Activated CD8-positive, alpha-beta T cell treated with anti-CD3 and anti-CD28 coated beads, Interleukin-2, amount 10 ng/mL, durations not matched to agents 7 days and 5 days (primary cell): ENCODE results near the gene CCDC12. TPM values are rescaled to one million over a fixed set of nuclear protein-coding genes. Genes with fewer than 3 reads are reported as not detected.

ENCODE experiments used
- ATAC-seq: fragments of 150-1000 bp; cut with Tn5 transposase; one replicate; pipeline ENCODE4 v1.10.0; 2021; ENCODE audit warnings: moderate library complexity
- CTCF ChIA-PET: fragments of 350-600 bp; sonication (Branson Sonifier 250); formaldehyde crosslinking; loops from one replicate; lab custom pipeline; 2021; ENCODE audit warnings: antibody characterized with exemption; lab: Charles Lee
- POLR2A ChIA-PET: fragments of 350-600 bp; sonication (Branson Sonifier 250); formaldehyde crosslinking; loops from one replicate; lab custom pipeline; 2021; ENCODE audit warnings: antibody characterized with exemption; lab: Charles Lee
- DNase-seq: peaks from one replicate; pipeline ENCODE4 v3.0.0-alpha.2; 2020
- H3K27ac Mint-ChIP-seq: one replicate; pipeline ENCODE4 v1.8.0; 2021; ENCODE audit warnings: mild to moderate bottlenecking, mixed read lengths
- H3K27me3 Mint-ChIP-seq: one replicate; pipeline ENCODE4 v1.8.0; 2021; ENCODE audit warnings: low read depth, mixed read lengths
- H3K36me3 Mint-ChIP-seq: one replicate; pipeline ENCODE4 v1.8.0; 2021; ENCODE audit warnings: low read depth, mixed read lengths
- H3K4me1 Mint-ChIP-seq: one replicate; pipeline ENCODE4 v1.8.0; 2021; ENCODE audit warnings: low read depth, mixed read lengths
- H3K4me3 Mint-ChIP-seq: one replicate; pipeline ENCODE4 v1.8.0; 2021; ENCODE audit warnings: mild to moderate bottlenecking, mixed read lengths
- H3K9me3 Mint-ChIP-seq: one replicate; pipeline ENCODE4 v1.8.0; 2022; ENCODE audit warnings: mixed read lengths; ENCODE audit not compliant: insufficient read depth
- total RNA-seq, 2 experiments: library from RNA; stranded (reverse); gene quantifications; one replicate each; pipeline ENCODE4 v1.2.3, GENCODE V29; 2021

The CCDC12 gene
- total RNA-seq, 2 experiments from 2014 or later, result 59.4 to 62.2 TPM

DNA sequence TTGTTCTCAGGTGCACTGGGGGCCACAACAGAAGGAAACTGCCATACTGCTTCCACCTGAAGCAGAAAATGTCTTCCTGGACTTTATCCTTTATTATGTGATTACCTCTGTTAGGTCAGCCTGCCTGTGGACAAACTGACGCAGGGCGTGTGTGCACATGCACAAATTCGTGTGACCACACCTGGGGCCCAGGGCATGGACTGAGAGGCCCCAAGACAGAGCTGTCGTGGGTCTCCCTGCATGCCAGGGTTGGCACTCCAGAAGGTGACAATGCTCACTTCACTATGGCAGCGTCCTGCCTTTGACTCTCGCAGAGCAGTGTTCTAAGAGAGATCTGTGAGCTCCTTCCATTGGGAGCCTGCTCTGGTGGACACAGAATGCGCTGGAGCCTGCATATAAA lies 34.5 kb downstream of the CCDC12 start:
- ChIA-PET CTCF (no interaction called here), POLR2A (no interaction called here)
- Mint-ChIP-seq H3K4me1 (peaks cover 68% of the 10 kb centered on the region), H3K27me3 (no peaks in the 10 kb centered on the region), H3K27ac (peak overlapping the region; percentile 70), H3K4me3 (no peak overlapping the region), H3K9me3 (no peaks in the 10 kb centered on the region), H3K36me3 (peaks cover 49% of the 10 kb centered on the region)
- ATAC-seq (no peak), DNase-seq (no peak)

DNA sequence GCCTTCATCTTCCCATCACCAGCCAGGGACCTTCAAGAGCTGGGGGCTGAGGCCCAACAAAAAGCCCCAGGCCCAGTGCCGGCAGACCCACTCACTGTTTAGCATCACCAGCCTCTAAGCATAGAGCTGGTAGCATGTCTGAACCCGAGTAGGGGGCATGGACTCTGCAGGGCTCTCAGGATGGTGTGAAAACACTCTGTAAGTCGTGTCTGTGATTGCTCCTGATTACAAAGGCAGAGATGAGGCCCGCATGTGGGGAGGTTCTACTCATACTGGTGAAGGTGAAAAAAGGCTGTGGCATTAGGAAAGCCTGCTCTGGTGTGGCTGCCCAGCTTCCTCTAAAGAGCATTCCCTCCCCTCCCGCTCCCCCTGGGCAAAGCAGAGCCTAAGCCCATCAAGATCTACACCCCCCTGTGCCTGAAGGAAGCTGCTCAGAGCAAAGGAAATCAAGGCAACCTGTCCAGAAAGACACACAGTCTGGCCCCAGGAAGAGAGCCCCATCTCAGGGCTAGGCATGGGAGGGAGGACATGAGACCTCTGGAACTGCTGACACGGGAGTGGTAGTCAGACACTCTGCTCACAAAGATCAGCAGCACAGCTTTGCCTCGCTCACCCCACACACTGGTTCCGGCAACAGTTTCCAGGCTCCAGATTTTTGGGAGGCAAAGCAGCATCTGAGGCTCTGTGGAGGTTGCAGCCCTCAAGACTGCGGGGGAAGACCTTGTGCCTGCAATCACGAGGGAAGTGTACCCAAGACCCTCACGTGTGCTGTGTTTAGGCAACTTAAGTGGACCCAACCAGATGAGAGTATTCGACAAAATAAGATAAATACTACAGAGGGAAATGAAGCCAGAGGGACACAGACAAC lies 36.7 kb downstream of the CCDC12 start:
- Mint-ChIP-seq H3K4me1 (peaks cover 49% of the 10 kb centered on the region), H3K36me3 (peaks cover 43% of the 10 kb centered on the region), H3K27ac (peak overlapping the region; percentile 51)

DNA sequence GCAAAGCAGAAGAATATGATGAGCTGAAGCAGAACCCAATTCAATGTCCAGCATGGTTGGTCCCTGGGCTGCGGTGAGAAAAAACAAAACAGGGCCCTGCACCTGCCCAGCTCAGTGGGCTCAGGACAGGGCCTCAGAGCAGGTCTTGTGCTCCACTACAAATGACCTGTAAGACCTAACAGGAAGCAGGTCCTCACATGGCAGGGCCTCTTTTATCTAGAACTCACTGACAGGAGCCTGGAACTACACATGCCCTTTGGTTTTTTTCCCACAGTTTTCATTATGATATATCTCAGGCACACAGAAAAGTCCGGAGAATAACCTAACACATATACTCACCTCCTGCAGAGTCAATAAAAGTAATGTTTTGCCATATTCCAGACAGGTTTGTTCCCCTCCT lies 38.4 kb downstream of the CCDC12 start:
- H3K4me3 Mint-ChIP-seq, result no peak overlapping the region
- H3K27me3 Mint-ChIP-seq, result no peaks in the 10 kb centered on the region
- CTCF ChIA-PET, result no interaction called here
- H3K4me1 Mint-ChIP-seq, result peaks cover 51% of the 10 kb centered on the region
- peaks cover 47% of the 10 kb centered on the region for H3K36me3 Mint-ChIP-seq
- DNase-seq (no peak), ATAC-seq (no peak)
- POLR2A ChIA-PET, result interaction anchor here (0.7 kb wide), 1 partner anchor 12 kb away, joined by 3 read pairs; no protein-coding TSS in a partner anchor
- peak overlapping the region; percentile 71 for H3K27ac Mint-ChIP-seq
- no peaks in the 10 kb centered on the region for H3K9me3 Mint-ChIP-seq

More for the DNA sequence above, 36.7 kb downstream of the CCDC12 start:
- H3K27me3 Mint-ChIP-seq, result no peaks in the 10 kb centered on the region
- no peak for ATAC-seq
- H3K4me3 Mint-ChIP-seq, result no peak overlapping the region
- ChIA-PET CTCF (interaction anchor here (0.7 kb wide), 1 partner anchor 15 kb away, joined by 3 read pairs; no protein-coding TSS in a partner anchor), POLR2A (no interaction called here)
- no peak for DNase-seq
- no peaks in the 10 kb centered on the region for H3K9me3 Mint-ChIP-seq

DNA sequence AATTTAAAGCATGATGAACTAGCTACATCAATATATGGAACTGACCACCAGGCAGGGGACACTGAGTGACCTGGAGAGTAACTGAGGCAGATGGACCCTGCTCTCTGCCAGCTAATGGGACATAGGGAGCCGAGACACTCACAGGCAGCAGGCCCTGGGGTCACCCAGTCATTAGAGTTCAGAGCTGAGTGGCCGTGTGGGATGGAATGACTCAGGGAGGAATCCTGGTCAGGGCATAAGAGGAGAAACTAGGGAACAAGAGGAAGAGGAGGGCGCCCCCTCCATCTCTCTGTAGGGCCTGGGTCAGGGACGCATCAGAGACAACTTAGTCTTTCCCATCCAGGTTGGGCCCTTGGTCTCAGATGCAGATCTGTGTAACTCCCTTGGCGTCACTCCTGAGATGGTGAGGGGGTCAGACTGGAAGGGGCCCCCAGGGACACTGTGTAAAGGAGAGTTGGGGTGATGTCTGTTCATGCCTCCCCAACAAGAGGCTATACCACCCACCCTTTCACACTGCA lies 39.8 kb downstream of the CCDC12 start:
- Mint-ChIP-seq H3K4me3 (no peak overlapping the region), H3K27ac (no peak overlapping the region), H3K9me3 (no peaks in the 10 kb centered on the region), H3K27me3 (no peaks in the 10 kb centered on the region), H3K36me3 (peaks cover 42% of the 10 kb centered on the region), H3K4me1 (peaks cover 55% of the 10 kb centered on the region)
- ChIA-PET POLR2A (no interaction called here), CTCF (interaction anchor here (1.0 to 1.1 kb wide), 3 partner anchors 10 to 20 kb away, joined by 3 read pairs; no protein-coding TSS in a partner anchor)
- DNase-seq (no peak), ATAC-seq (no peak)

DNA sequence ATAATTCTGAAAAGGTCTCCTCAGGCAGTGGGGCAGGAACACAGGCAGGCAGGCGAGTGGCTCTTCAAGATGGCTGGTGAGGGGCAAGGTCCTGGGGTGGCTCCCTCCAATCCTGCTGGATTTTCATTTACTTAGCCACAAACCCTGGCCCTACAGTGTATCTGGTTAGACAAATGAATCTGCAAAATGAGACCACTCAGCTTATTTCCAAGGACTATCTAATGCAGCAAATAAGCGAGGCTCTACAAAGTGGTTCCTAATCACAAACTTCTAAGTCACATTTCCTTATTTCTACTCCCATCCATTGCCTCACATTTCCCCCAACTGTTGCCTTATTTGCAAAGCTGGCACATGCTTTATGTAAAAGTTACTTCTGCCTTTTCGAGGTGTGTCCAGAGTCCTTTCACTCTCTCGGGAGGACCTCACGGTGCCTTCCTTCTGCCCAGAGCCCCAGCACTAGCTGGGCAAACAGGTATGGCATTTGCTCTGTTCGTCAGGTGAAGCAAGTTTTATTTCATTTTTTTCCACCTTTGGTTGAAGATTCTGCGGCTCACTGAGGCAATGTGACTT lies 40.5 kb downstream of the CCDC12 start:
- Mint-ChIP-seq H3K36me3 (peaks cover 49% of the 10 kb centered on the region), H3K27me3 (no peaks in the 10 kb centered on the region), H3K27ac (peak overlapping the region; percentile 37), H3K9me3 (no peaks in the 10 kb centered on the region), H3K4me3 (no peak overlapping the region), H3K4me1 (peaks cover 60% of the 10 kb centered on the region)
- POLR2A ChIA-PET, result interaction anchor here (0.9 to 1.0 kb wide), 3 partner anchors 8 to 20 kb away, joined by 3 read pairs; no protein-coding TSS in a partner anchor
- CTCF ChIA-PET, result interaction anchor here (1.0 to 1.1 kb wide), 3 partner anchors 11 to 21 kb away, joined by 3 read pairs; no protein-coding TSS in a partner anchor
- DNase-seq, result no peak
- ATAC-seq, result no peak

DNA sequence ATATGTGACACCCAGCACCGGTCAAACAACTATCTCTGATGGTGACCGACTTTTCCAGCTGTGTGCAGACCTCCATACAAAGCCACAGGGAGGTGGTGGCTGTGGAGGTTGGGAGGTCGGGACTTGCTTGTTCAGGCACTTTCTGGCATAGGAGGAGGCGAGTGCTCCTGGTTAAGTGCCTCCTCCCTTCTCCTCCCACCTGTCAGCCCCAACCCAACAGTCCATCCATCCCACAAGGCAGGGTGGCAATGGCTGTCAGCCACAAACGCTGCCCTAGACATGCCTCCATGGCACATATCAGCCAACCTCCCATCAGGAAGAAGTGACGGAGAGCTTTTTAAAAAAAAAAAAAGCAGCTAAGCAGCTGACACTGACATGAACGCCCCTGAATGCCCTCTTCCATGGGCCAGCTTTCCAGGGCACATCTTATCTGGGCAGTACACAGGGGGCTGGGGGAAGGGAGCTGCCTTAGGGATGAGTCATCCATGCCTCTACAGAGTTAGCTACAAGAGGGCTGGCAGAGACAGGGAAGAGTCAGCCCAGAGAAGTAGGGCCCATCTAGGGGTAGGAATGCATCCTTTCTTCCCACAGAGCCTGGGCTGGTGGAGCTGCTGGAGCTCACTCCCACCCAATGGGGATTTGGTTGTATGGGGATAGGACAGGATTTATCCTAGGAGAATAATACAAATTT lies 41.2 kb downstream of the CCDC12 start:
- no peak for ATAC-seq
- DNase-seq, result no peak
- H3K27ac Mint-ChIP-seq, result no peak overlapping the region
- no peak overlapping the region for H3K4me3 Mint-ChIP-seq
- ChIA-PET POLR2A (interaction anchor here (0.9 to 1.0 kb wide), 4 partner anchors 9 to 52 kb away, joined by 3 read pairs; no protein-coding TSS in a partner anchor), CTCF (interaction anchor here (1.0 to 1.1 kb wide), 2 partner anchors 12 to 18 kb away, joined by 3 read pairs; no protein-coding TSS in a partner anchor)
- no peaks in the 10 kb centered on the region for H3K9me3 Mint-ChIP-seq
- peaks cover 52% of the 10 kb centered on the region for H3K36me3 Mint-ChIP-seq
- H3K27me3 Mint-ChIP-seq, result no peaks in the 10 kb centered on the region
- peaks cover 62% of the 10 kb centered on the region for H3K4me1 Mint-ChIP-seq

DNA sequence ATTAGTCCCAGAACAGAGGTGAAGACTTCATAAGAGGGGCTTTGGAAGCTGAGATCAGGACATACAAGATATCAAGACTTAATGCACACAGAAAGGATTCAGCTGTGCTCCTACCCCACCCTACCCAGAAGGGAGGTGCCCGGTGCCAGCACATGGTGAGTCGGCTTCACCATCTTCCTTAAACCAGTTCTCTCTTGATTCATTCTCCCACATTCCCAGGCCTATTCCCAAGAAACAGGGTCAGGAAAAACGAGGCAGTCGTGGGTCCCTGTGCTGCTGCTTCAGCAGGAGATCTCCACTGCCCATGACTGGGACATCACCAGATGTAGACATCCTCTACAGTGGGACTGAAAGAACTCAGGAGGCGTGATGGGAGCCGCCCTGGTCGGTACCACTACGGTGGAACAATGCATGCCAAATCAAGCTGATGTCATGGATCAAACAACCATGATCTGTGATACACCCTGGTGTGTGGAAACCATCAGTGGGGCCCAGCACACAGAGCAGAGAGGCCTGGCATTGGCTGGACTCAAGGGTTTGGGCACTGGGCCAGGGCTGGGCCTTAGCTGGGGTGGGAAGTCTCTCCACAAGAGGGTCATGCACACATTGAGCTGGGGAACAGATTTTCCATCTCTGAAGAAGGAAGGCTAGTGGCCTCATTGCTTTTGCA lies 41.9 kb downstream of the CCDC12 start:
- peaks cover 61% of the 10 kb centered on the region for H3K4me1 Mint-ChIP-seq
- peaks cover 50% of the 10 kb centered on the region for H3K36me3 Mint-ChIP-seq
- H3K27ac Mint-ChIP-seq, result no peak overlapping the region
- DNase-seq (no peak), ATAC-seq (no peak)
- no peaks in the 10 kb centered on the region for H3K9me3 Mint-ChIP-seq
- no peaks in the 10 kb centered on the region for H3K27me3 Mint-ChIP-seq
- no peak overlapping the region for H3K4me3 Mint-ChIP-seq
- ChIA-PET POLR2A (interaction anchor here (0.9 kb wide), 2 partner anchors 10 to 53 kb away, joined by 3 read pairs; no protein-coding TSS in a partner anchor), CTCF (interaction anchor here (1.0 to 1.8 kb wide), 2 partner anchors 13 to 25 kb away, joined by 3 to 4 read pairs; no protein-coding TSS in a partner anchor)

DNA sequence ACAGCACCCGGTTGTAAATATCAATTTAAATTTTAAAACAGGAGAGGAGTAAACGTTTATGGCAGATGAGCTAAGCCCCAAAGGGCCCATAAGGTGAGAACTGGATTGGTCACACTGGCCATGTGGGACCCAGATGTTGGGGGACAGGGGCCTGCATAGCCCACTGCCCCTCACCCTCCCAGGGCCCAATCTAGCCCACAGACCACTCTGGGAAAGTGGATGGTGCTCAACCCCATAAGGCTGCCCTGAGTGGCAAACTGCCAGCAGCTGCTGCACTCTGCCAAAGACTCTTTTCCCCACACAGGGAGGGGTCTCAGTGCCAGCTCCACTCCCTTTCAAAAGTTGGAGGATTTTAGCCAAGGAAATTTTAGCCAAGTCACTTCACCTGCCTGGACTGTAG lies 42.5 kb downstream of the CCDC12 start:
- Mint-ChIP-seq H3K4me3 (no peak overlapping the region), H3K9me3 (peaks cover 2% of the 10 kb centered on the region), H3K27ac (no peak overlapping the region), H3K36me3 (peaks cover 51% of the 10 kb centered on the region), H3K27me3 (no peaks in the 10 kb centered on the region), H3K4me1 (peaks cover 62% of the 10 kb centered on the region)
- DNase-seq (no peak), ATAC-seq (no peak)
- ChIA-PET POLR2A (interaction anchor here (2.1 kb wide), 1 partner anchor 13 kb away, joined by 7 read pairs; no protein-coding TSS in a partner anchor), CTCF (interaction anchor here (0.8 to 1.8 kb wide), 4 partner anchors 10 to 64 kb away, joined by 3 to 7 read pairs (median 4); no protein-coding TSS in a partner anchor)

DNA sequence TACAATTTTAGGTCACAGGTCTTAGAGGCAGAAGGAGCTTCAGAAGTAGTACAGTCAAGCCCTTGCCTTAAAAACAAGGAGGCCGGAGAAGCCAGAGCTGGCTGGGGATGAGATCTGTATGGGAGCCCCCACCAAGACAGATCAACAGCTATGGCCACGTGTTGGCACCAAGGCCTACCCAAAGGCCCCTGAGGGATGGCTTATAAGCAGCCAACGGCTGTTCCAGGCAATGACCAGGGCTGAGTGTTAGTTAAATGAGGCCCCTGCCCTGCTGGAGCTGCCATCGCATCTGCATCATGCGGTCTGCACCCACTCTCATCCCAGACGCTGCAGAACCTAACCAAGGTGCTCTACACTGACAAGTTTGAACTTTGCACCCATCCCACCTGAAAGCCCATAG lies 43.3 kb downstream of the CCDC12 start:
- ATAC-seq, result no peak
- ChIA-PET CTCF (interaction anchor here (0.8 to 1.8 kb wide), 4 partner anchors 10 to 64 kb away, joined by 3 to 7 read pairs (median 4); no protein-coding TSS in a partner anchor), POLR2A (interaction anchor here (2.1 kb wide), 1 partner anchor 14 kb away, joined by 7 read pairs; no protein-coding TSS in a partner anchor)
- H3K27me3 Mint-ChIP-seq, result no peaks in the 10 kb centered on the region
- DNase-seq, result no peak
- peaks cover 65% of the 10 kb centered on the region for H3K4me1 Mint-ChIP-seq
- peaks cover 54% of the 10 kb centered on the region for H3K36me3 Mint-ChIP-seq
- peaks cover 10% of the 10 kb centered on the region for H3K9me3 Mint-ChIP-seq
- no peak overlapping the region for H3K4me3 Mint-ChIP-seq
- peak overlapping the region; percentile 30 for H3K27ac Mint-ChIP-seq

DNA sequence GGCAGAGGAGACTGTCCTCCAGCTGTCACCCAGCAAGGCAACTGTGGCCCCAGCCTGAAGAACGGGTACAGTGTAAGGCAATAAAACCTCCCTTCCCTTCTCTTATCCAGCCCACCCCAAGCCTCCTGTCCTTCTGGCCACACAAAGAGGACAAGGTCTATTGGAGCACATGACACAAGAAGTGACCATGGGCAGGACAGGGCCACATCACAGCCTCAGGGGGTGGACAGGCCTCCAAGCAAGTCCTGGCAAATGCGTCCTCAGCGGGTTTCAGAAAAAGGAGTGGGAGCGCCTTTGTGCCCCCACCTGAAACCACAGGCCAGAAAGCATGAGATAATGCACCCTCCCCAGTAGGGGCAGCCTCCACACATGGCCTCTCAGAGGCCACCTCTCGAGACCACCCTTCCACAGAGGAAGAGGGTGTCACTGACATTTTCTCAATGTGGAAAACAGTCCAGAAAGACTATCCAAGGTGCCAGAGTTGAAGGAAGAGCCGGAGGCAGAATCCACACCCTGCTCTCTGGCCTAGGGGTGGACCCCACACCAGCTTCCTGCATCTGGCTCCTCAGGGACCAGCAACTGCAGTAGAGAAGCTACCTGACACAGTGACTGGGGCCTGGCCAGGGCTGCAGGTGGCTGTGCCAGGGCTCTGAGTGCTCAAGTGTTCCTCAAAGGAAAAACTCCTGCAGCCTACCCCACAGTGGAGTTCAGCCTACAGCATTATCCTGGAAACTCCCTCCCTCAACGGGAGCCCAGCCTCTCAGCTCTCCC lies 43.9 kb downstream of the CCDC12 start:
- POLR2A ChIA-PET, result interaction anchor here (2.1 kb wide), 1 partner anchor 14 kb away, joined by 7 read pairs; no protein-coding TSS in a partner anchor
- CTCF ChIA-PET, result interaction anchor here (1.7 to 2.2 kb wide), 2 partner anchors 9 to 14 kb away, joined by 7 to 9 read pairs; no protein-coding TSS in a partner anchor
- ATAC-seq (no peak), DNase-seq (no peak)
- no peak overlapping the region for H3K4me3 Mint-ChIP-seq
- H3K27me3 Mint-ChIP-seq, result no peaks in the 10 kb centered on the region
- peaks cover 68% of the 10 kb centered on the region for H3K4me1 Mint-ChIP-seq
- H3K9me3 Mint-ChIP-seq, result peaks cover 12% of the 10 kb centered on the region
- peaks cover 52% of the 10 kb centered on the region for H3K36me3 Mint-ChIP-seq
- peak overlapping the region; percentile 88 for H3K27ac Mint-ChIP-seq
